Stimulated activated CD4-positive, alpha-beta T cell treated with anti-CD3 and anti-CD28 coated beads, TNF-alpha, amount 100 ng/mL, for 48 hours (primary cell): ENCODE data around the gene ANXA3.
"Not testable (repeated sequence)": the region's sequence is repeated elsewhere in the genome, so short reads cannot be mapped to it uniquely, and the experiment has no call there.

Experiments used
- DNase-seq, 3 donors: peaks; one replicate each; pipeline ENCODE4 v3.0.0-alpha.2; 2020; ENCODE audit warnings: low read depth in 3 of 3

Gene ANXA3

DNA sequence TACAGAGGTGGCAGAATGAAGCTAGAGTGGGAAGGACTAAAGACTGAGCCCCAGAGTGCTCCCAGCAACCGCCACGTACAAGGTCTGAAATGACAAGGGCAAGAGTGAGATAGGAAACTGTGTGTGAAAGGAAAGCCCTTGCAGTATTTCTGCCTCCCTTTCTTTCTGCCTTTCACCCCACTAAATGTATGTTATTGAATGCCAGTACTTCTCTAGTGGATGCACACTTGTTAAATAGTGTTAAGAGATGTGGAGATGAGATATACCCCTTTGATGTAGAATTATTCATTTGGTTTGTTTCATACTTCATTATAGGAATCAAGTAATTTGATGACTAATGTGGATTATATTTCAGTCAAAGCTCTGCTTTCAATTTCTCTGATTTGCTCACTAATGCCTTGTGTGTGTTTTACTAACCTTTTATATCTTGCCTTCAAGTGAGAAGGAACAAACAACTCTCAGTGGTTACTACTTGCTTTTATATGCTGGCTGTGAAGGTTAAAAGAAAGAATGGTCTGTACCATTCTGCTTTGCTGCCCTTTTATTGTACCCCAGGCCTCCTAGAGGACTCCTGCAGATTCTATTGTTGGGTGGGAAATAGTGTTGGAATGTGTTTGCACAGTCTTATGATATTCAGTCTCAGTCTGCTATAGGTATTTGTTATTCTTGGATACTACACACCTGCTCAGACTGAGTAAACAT is 8.0 kb upstream of the ANXA3 start:
- DNase-seq: no peak

DNA sequence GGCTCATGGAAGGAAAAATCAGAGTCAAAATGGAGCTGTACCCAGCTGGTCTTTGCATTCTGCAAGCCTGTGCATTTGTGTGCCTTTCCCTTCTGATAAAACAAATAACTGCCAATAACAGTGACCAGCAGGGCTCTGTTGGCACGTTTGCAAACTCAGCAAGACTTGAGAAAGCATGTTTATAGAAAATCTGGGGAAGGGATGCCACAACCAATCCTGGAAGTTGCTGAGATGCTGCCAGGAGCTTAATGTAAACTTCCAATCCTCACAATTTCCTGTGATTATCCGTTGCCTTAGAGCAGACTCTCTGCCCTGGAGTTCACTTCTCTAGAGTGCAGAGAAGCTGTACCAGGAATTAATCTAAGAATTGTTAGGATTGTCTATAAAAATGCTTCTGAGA is 6.9 kb upstream of the ANXA3 start:
- DNase-seq: no peak

DNA sequence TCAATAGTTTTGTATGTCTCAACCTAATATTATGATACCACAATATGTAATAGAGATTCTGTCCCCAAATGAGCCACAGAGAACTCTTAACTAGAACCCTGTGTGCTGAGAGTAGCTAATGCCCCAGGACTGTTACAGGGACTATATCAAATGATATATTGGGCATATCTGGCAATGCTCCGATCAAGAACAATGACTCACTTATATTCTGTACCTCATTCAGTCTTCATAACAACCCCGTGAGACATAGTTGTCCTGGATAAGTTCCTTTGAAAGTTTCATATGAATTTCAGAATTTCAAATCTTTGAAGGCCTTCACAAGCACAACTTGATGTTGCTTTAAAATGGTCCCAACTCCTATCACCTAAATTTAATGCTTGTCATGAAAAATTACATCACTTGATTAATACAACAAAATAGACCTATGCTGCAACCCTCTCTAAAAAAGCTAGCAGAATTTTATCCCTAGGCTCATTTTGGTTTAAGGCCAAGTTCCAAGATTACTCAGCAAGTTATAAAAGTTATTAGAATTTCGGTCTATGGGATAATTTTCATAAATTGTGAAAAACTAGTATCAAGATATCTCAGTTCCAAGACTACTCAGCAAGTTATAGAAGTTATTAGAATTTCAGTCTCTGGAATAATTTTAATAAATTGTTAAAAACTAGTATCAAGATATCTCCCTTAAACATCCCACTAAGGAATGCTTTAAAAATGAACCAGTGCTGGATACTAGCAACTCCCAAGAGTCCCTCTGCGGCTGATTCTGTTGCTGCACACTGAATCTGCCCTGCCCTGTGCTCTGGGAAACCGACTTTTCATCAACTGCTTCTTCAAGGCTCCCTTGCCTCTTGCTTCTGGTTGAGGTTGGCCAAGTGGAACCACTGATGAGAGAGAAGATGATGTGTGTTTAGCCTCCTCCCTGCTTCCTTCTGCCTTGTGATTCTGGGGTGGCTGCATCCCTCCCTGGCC is 6.0 kb upstream of the ANXA3 start:
- no peak for DNase-seq

DNA sequence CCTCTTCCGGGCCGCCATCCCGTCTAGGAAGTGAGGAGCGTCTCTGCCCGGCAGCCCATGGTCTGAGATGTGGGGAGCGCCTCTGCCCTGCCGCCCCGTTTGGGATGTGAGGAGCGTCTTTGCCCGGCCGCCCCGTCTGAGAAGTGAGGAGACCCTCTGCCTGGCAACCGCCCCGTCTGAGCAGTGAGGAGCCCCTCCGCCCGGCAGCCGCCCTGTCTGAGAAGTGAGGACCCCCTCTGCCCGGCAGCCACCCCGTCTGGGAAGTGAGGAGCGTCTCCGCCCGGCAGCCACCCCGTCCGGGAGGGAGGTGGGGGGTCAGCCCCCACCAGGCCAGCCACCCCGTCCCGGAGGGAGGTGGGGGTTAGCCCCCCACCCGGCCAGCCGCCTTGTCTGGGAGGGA is 3.7 kb upstream of the ANXA3 start:
- DNase-seq: not testable (repeated sequence)

DNA sequence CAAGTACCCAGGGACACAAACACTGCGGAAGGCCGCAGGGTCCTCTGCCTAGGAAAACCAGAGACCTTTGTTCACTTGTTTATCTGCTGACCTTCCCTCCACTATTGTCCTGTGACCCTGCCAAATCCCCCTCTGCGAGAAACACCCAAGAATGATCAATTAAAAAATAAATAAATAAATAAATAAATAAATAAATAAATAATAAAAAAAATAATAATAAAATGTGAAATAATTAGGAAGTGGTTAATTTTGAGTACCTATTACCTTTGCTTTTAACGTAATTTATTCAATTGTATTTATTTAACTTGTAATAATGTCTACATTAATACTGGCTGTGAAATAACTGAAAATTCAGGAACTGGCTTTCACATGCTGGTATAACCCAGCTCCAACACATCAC is 2.7 kb upstream of the ANXA3 start:
- not testable (repeated sequence) for DNase-seq

DNA sequence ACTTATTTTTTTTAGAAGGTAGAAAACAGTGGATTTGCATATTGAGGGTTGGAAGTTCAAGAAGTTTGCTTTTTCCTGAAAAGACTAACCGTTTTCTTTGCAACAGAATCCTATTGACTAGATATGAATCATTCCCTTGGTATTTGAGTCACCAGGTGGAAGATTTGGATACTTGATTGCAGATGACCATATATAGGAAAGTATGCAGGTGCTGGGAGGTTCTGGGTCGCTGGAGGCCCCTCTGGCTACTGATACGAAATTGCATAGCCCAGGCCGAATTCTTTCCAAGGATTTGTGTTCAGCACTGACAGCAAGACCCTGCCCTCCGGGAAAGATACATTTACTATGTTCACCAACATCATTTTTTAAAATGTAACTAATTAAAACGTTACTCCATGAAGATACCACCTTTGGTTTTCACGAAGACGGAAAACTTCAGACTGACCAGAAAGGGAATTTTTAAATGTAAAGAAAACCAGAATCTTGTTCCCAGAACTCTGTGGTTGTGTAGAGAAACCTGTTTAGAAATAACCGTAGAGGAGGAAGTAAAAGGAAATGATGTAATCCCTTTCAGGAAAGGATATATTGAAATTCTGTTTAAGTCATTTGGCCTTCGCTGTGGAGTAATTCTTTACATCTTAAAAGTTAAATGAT is 946 bp downstream of the ANXA3 start:
- DNase-seq: no peak

DNA sequence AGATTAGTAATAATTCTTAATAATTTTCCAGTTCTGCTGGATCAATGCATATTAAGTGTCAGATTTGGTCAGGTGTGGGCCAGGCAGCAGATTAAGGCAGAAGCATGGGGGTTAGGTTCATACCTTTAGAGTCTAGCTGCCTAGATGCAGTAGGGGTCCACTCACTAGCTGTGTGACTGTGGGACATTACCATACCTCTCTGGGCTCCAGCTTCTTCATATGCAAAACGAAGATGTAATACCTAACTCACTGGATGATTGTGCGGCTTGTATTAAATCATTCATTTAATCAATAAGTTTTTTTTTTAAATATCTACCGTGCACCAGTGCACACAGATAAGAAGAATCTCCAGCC is 1.4 kb downstream of the ANXA3 start:
- no peak for DNase-seq

DNA sequence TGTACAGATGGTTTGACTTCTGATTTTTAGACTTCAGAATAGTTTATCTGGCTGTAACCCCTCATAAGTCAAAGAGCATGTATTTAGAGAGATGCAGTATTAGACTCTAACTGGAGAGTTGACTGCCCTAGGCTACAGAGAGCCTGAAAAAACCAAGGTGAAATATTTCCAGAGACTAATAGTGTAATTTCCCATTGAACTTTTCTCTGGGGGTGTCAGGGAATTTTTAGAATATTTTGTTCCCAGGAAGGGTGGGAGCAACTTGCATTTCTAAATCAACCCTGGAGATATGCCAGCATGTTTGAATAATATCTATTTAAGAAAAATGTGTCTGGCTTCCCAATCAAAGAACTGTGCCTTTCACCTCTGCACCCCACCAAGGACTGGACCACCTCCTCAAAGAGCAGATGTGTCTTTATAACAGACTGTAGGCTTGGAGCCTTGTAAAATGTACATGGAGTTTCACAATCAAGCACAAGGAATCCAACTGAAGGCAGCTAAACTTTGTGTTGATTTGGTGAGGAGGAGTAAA is 2.0 kb downstream of the ANXA3 start:
- DNase-seq: no peak

DNA sequence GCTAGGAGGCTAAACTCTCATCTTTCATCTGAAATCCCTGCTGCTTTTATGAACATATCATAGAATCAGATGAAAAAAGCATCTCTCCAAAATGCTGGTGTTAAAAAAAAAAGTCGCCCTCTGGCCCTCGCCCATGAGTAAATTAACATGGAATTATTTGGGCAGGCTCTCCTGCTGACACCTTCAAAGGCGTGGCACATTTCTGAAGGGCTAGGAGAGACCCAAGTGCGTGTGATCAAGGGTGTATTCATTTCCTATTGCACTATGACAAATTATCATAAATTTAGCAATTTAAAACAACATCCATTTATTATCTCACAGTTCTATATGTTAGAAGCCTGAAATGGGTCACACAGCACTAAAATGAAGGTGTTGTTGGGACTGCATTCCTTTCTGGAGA is 5.1 kb downstream of the ANXA3 start:
- DNase-seq: no peak

DNA sequence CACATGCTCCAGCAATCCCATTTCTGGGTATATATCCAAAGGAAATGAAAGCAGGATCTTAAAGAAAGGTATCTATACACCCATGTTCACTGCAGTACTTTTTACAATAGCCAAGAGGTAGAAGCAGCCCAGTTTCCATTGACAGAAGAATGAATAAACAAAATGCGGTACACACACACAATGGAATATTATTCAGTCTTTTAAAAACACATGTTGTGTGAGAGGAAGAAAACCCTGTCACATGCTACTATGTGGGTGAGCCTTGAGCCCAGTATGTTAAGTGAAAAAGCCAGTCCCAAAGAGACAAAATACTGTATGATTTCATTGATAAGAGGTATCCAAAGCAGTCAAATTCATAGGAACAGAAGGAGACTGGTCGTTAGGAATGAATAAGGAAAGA is 6.3 kb downstream of the ANXA3 start:
- no peak for DNase-seq

DNA sequence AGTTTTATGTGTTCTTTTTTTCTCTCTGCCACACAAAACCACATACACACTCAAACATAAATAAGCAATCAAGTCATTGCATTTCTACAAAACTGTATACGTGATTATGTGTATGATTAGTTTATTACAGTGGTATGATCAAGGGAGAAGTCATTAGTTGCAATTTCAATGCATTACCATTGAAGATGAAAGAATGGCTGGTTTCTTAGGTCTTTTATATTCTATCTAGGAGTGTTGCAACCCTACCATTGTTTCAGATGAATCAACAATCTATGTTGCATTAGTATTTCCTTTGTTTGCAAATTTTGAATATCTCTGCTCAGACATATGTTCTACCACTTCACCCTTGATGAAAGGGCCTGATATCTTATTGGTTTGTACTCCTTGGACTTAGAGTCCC is 6.8 kb downstream of the ANXA3 start:
- no peak for DNase-seq

DNA sequence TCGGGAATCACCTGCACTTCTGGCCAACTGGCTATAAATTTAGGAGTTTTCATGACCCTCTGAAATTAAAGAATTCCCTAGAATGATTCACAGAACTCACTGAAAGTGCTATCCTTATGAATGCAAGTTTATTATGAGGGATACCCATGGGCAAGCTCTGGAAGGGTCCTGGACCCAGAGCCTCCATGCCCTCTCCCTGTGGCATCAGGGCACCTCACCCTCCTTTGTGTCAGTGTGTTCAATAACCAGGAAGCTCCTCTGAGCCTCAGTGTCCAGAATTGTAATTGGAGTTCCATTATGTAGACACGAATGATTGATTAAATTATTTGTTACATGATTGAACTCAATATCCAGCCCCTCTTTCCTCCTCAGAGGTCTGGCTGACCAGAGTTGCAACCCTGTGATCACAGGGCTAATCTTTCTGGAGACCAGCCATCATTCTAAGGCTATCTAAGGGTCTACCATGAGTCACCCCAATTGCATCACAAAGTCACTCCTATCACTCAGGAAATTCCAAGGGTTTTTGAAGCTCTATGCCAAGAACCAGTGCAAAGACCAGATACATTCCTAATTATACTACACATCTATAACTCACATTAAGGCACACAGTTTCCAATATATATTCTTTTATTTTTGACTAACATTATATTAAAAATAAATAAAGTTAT is 8.9 kb downstream of the ANXA3 start:
- DNase-seq: no peak

DNA sequence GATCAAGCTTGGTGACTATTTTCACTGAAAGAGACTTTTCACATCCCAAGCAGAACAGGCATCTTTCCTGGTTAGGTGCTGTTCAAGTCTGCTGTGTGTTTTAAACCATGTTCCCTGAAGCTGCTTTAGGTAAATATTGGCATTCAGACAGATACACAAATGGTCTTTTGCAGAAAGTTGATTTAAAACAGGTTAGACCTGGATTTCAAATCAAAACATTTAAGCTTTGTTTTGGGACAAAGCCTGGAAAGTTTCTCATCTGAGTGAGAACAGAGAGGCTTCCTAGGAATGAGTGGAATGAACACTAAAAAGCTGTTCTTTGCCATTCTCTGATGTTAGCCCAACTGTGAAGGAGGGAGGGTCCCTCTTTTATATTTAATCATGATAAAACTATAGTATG is 10.1 kb downstream of the ANXA3 start:
- no peak for DNase-seq

DNA sequence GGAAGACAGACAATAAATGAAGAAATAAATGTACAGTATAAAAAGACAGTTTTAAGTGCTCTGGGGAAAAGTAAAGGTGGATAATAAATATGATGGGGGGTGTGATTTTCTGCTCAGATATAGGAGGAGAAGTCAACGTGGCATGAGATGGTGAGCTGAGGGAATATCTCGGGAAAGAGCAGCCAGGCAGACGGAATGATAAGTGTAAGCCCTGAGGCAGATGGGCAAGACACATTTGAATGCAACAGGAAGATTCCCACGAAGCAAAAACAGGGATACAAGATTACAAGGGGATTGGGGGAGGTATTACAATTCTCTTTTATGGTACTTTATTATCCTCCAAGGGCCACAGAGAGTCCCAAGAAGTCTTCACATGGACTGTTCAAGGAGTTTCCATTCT is 11.1 kb downstream of the ANXA3 start:
- no peak for DNase-seq

DNA sequence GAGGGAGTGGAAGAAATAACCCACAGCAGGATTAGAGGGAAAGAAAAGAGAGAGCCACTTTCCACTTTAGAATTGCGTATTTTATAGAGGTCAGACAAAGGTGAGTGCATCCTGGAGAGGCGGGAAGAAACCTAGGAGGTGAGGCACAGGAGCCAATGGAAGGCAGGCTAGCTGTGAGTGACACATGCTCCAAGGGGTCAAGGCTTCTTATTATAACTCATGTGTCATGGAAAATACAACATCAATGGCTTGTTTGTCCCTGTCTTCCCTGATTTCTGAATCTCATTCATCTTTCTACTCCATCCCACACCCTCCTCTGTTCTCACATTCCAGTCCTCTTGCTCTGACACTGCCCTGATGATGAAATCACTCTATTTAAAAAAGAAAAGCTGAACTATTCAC is 14.4 kb downstream of the ANXA3 start:
- no peak for DNase-seq

DNA sequence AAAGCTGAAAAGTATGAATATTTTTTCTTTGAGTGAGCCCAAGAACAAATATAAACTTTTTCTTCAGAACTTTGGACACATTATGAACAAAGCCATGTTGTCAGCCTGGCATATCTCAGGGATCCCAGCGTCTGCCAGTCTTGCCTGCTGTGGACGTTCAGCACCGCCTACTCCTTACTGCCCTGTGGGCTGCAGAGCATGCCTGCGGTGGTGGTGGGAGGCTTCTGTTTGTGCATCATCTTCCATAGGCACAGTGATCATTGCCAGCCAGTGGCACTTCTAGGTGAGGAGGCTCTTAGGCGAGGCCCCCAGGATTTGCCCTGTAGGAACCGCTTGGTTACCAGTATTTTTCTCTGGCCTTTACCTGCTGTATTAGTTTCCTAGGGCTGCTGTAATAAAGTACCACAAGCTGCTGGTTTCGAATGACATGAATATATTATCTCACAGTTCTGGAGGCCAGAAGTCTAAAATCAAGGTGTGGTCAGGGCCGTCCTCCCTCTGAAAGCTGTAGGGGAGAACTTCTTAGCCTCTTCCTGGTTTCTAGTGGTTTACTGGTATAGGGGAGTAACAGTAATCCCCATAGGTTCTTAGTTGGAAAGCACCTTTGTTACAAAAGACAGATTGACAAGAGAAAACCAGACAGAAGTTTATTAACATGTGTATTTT is 15.4 kb downstream of the ANXA3 start:
- DNase-seq: no peak

DNA sequence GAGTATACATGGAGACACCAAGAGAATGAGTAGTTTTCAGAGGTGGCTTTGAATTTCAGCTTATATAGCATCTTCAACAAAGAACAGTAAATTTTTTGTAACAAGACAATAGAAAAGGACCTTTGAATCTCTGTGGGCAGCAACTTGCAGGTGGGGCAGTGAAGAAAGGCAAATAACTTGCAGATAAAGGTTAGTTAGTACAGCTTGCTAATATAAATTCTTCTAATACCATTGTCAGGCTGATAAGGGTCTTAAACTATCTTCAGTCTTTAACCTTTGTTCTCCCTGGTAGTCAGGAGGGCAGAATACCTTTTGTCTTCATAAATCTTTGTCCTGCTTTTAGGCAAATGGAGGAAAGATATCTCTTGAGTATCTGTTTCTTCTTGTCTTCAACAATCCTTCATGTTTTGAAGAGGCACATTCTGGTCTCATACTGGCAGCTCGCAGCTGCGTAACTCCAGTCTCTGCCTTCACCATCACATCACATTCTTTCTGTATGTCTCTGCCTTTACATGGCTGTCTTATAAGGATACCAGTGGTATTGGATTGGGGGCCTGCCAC is 16.0 kb downstream of the ANXA3 start:
- DNase-seq: no peak

DNA sequence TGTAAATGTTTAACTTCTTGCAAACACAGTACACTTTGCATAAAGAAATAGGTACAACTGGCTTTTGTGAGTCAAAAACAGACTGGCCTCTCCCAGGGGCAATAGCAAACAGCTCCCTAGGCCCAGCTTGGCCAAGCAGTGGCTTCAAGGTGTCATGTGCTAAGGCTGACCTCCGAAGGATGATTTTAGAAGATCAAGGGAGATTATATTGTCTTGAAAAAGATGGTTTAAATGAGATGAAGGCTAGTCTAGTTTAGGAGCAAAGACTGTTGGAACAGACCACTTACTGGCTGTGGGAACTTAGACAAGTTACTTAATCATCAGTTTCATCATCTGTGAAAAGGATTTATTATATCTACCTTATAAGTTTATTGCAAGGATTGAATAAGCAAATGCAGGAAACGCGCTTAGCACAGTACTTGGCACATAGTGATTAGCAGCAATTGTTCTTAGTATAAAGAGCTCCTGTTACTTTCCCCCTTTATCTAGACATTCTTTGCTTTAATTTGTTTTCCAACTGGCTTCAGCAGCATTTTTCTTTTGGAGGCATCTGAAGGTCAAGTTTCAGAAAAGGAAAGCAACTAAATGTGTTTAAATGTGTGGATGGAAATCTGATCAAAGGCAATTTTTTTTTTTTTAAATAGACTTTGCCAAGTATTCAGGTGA is 17.2 kb downstream of the ANXA3 start:
- DNase-seq: no peak

DNA sequence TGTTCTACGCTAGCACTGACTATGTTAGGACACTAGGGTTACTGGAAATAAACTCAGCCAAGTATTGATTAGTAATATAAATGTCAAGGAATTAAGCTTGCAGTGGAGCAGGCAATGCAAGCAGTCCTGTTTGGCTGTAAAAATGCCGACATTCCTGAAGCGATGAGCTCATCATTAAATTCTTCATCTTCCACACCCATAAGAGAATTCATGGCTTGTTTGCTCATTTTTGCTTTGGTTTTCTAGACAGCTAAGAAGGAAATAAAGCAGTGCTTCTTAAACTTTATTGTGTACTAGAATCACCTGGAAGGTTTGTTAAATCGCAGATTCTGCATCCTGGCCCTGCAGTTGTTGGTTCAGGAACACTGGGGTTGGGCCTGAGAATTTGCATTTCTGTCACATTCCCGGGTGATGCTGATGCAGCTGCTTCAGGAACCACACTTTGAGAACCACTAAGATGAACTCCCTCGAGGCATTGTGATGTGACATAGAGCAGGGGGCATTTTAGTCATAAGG is 17.8 kb downstream of the ANXA3 start:
- no peak for DNase-seq

DNA sequence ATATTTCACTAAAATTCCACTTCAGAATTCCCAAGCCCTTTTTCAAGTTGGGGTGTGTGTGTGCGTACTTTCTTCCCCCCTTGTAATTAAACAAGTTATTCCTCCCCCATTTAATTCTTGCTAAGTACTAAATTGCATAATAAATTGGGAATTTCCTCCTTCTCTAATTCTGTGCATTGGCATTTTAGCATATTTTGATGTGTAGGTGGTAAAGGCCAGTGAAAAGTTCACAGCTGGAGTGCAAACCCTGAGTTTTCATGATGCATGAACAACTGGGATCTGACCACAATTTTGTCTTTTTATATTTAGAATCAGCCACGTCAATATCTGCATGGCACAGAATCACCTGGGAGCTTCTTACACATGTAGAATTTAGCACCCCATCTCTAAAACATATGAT is 18.5 kb downstream of the ANXA3 start:
- no peak for DNase-seq
